ENCODE data around the gene PSKH1. TPM values are rescaled to one million over a fixed set of nuclear protein-coding genes. Genes with fewer than 3 reads are reported as not detected.

The PSKH1 gene
- total and polyA plus RNA-seq, 9 of the 15 experiments (the other 6 are each of a cell fraction or from before 2014, with no cell fraction given): 0.96 to 20.9 (median 9.4) TPM

- TF ChIP-seq CBX8 (IDR thresholded peaks at IDR 0.05; ENCODE audit: borderline replicate concordance, extremely low read depth, low read depth, low read length, poor library complexity, severe bottlenecking) (no peak), USF2 (CRISPR knock-in tag; IDR thresholded peaks at IDR 0.05) (no peak), ARID3B (CRISPR knock-in tag; IDR thresholded peaks at IDR 0.05; ENCODE audit: borderline replicate concordance) (no peak), TEAD4 (IDR thresholded peaks at IDR 0.05; ENCODE audit: low read length) (no peak), TEAD4 (CRISPR knock-in tag; IDR thresholded peaks at IDR 0.05; ENCODE audit: borderline replicate concordance) (peak; percentile 64; the same call in 1 of the 2 replicates), FUS (optimal IDR thresholded peaks at IDR 0.05; ENCODE audit: low read depth, low read length) (peak; percentile 83), ELF1 (tag; IDR thresholded peaks at IDR 0.05) (peak; percentile 71), MBD1 (CRISPR knock-in tag; IDR thresholded peaks at IDR 0.05) (no peak), WHSC1 (IDR thresholded peaks at IDR 0.05; ENCODE audit: low read length) (no peak), CREM (IDR thresholded peaks at IDR 0.05; ENCODE audit: low read depth) (peak; percentile 75), ZFX (CRISPR knock-in tag; IDR thresholded peaks at IDR 0.05) (peak; percentile 90), PPARD (CRISPR knock-in tag; IDR thresholded peaks at IDR 0.05) (no peak), E2F4 (CRISPR knock-in tag; IDR thresholded peaks at IDR 0.05; ENCODE audit: low read depth) (no peak), TARDBP (IDR thresholded peaks at IDR 0.05) (peak; percentile 86), MCM7 (IDR thresholded peaks at IDR 0.05) (no peak), CBX3 (IDR thresholded peaks at IDR 0.05; ENCODE audit: borderline replicate concordance in 1 of 2, low read length in 2 of 2) (no peak; a peak in 1 of 3 replicates), NFATC3 (IDR thresholded peaks at IDR 0.05) (no peak), JUND (IDR thresholded peaks at IDR 0.05; ENCODE audit: borderline replicate concordance, low read depth, low read length) (peak; percentile 75), JUND (tag; IDR thresholded peaks at IDR 0.05; ENCODE audit: borderline replicate concordance, low read depth, low read length) (peak; percentile 49; the same call in 1 of the 3 replicates), ZBTB2 (IDR thresholded peaks at IDR 0.05) (peak; percentile 64; the same call in 1 of the 2 replicates)
Observed at GRCh38 chr16:67872631-67873434, 20.2 kb upstream of the PSKH1 start, which contains the start of gene EDC4 (continued).
